ENCODE results near the gene IFNA17.

- TF ChIP-seq CTCF (IDR thresholded peaks at IDR 0.05) (no peak), POLR2A (IDR thresholded peaks at IDR 0.05) (no peak)
Measured at GRCh38 chr9:21266733-21267484, 38.9 kb upstream of the IFNA17 start.
